IMR-90 (cell line): ENCODE data around the gene BCAS3. TPM values are rescaled to one million over a fixed set of nuclear protein-coding genes. Genes with fewer than 3 reads are reported as not detected.

Experiments used
- ATAC-seq: fragments of 200-7000 bp; cut with Tn5 transposase; 2 replicates; pipeline ENCODE4 v1.9.1; 2020; ENCODE audit warnings: low read depth, mild to moderate bottlenecking, moderate library complexity
- BruUV-seq: library from RNA; stranded (reverse); fragments of 400-500 nt; replicated peaks from 2 replicates; lab custom pipeline; 2021; lab: Mats Ljungman, UMichigan
- CTCF ChIA-PET: fragments of 300-600 bp; formaldehyde crosslinking; extraction: SDS; loops from one replicate; lab custom pipeline; 2021; ENCODE audit warnings: antibody characterized with exemption; lab: Yijun Ruan, JAX
- POLR2A ChIA-PET: fragments of 300-600 bp; sonication (Branson Sonifier 250); formaldehyde crosslinking; loops from one replicate; lab custom pipeline; 2022; ENCODE audit warnings: antibody characterized with exemption; ENCODE audit not compliant: unreplicated experiment; lab: Charles Lee
- DNase-seq: peaks from one replicate; pipeline ENCODE4 v3.0.0; 2013
- H2AFZ ChIP-seq: replicated peaks from 2 replicates; pipeline ENCODE3; 2013; ENCODE audit warnings: low read length, mild to moderate bottlenecking; ENCODE audit not compliant: poor library complexity
- H2AK5ac ChIP-seq: 2 replicates; pipeline ENCODE4 v1.6.1; 2013; ENCODE audit warnings: low read depth, low read length, inconsistent platforms
- H2AK9ac ChIP-seq: replicated peaks from 2 replicates; pipeline ENCODE3; 2013; ENCODE audit warnings: mild to moderate bottlenecking, low read depth, low read length, moderate library complexity; ENCODE audit not compliant: poor library complexity
- H2BK120ac ChIP-seq: 2 replicates; pipeline ENCODE4 v1.6.1; 2013; ENCODE audit warnings: low read depth, low read length, inconsistent platforms
- H2BK15ac ChIP-seq: 3 replicates; pipeline ENCODE4 v1.6.1; 2013; ENCODE audit warnings: low read depth, low read length, inconsistent platforms
- H2BK20ac ChIP-seq: 2 replicates; pipeline ENCODE4 v1.6.1; 2013; ENCODE audit warnings: low read depth, mild to moderate bottlenecking, inconsistent platforms, low read length, moderate library complexity
- H2BK5ac ChIP-seq: 2 replicates; pipeline ENCODE4 v1.6.1; 2013; ENCODE audit warnings: mild to moderate bottlenecking, low read depth, low read length, inconsistent platforms; ENCODE audit not compliant: poor library complexity, severe bottlenecking
- H3K14ac ChIP-seq: replicated peaks from 2 replicates; pipeline ENCODE4 v1.6.1; 2013; ENCODE audit warnings: low read depth, low read length, inconsistent platforms
- H3K18ac ChIP-seq: 2 replicates; pipeline ENCODE4 v1.6.1; 2013; ENCODE audit warnings: low read depth, low read length, control low read depth
- H3K23ac ChIP-seq: 2 replicates; pipeline ENCODE4 v1.6.1; 2013; ENCODE audit warnings: low read depth, low read length, inconsistent platforms
- H3K27ac ChIP-seq: 2 replicates; pipeline ENCODE4 v1.5.1; 2013; ENCODE audit warnings: mild to moderate bottlenecking, control low read depth, low read length; ENCODE audit not compliant: insufficient read depth
- H3K27me3 ChIP-seq: 2 replicates; pipeline ENCODE4 v1.6.1; 2013; ENCODE audit warnings: low read length; ENCODE audit not compliant: control insufficient read depth, insufficient read depth
- H3K36me3 ChIP-seq: 2 replicates; pipeline ENCODE4 v1.6.1; 2013; ENCODE audit warnings: low read length, mixed read lengths; ENCODE audit not compliant: control insufficient read depth, insufficient read depth
- H3K4ac ChIP-seq: 2 replicates; pipeline ENCODE4 v1.6.1; 2013; ENCODE audit warnings: low read depth, low read length, inconsistent platforms
- H3K4me1 ChIP-seq: 2 replicates; pipeline ENCODE4 v1.6.1; 2013; ENCODE audit warnings: low read length, mixed read lengths; ENCODE audit not compliant: control insufficient read depth, insufficient read depth
- H3K4me2 ChIP-seq: 2 replicates; pipeline ENCODE4 v1.6.1; 2013; ENCODE audit warnings: low read depth, mild to moderate bottlenecking, control low read depth, low read length, moderate library complexity
- H3K4me3 ChIP-seq: 2 replicates; pipeline ENCODE4 v1.5.1; 2013; ENCODE audit warnings: low read depth, mild to moderate bottlenecking, control low read depth, low read length, moderate library complexity; ENCODE audit not compliant: insufficient read depth
- H3K56ac ChIP-seq: 2 replicates; pipeline ENCODE4 v1.6.1; 2013; ENCODE audit warnings: low read length, inconsistent platforms; ENCODE audit not compliant: insufficient read depth; ENCODE audit errors: extremely low read depth
- H3K79me1 ChIP-seq, 2 experiments: 2 replicates each; pipeline ENCODE4 v1.6.1; 2013; ENCODE audit warnings: low read length in 2 of 2, inconsistent platforms in 1 of 2, low read depth in 1 of 2
- H3K9ac ChIP-seq: 2 replicates; pipeline ENCODE4 v1.6.1; 2013; ENCODE audit warnings: low read depth, low read length, control low read depth
- H3K9me1 ChIP-seq: 2 replicates; pipeline ENCODE4 v1.6.1; 2013; ENCODE audit warnings: low read length, inconsistent platforms; ENCODE audit not compliant: insufficient read depth
- H3K9me3 ChIP-seq: 2 replicates; pipeline ENCODE4 v1.6.1; 2013; ENCODE audit warnings: low read length; ENCODE audit not compliant: control insufficient read depth, insufficient read depth
- H4K20me1 ChIP-seq: 2 replicates; pipeline ENCODE4 v1.6.1; 2013; ENCODE audit warnings: low read length, inconsistent platforms; ENCODE audit not compliant: insufficient read depth
- H4K5ac ChIP-seq: 2 replicates; pipeline ENCODE4 v1.6.1; 2013; ENCODE audit warnings: mild to moderate bottlenecking, low read depth, low read length, control low read depth
- H4K8ac ChIP-seq, 2 experiments: 2 replicates each; pipeline ENCODE4 v1.6.1; 2013; ENCODE audit warnings: low read depth in 2 of 2, low read length in 2 of 2, control low read depth in 1 of 2, inconsistent platforms in 1 of 2
- H4K91ac ChIP-seq: 2 replicates; pipeline ENCODE4 v1.6.1; 2013; ENCODE audit warnings: low read depth, low read length, inconsistent platforms; ENCODE audit not compliant: insufficient read depth
- BHLHE40 ChIP-seq: fragments of 150-350 bp; IDR thresholded peaks from 2 replicates; pipeline ENCODE4 v1.6.1; 2016; ENCODE audit warnings: mild to moderate bottlenecking, low read depth, low read length
- CEBPB ChIP-seq: IDR thresholded peaks from 2 replicates; pipeline ENCODE4 v1.6.1; 2012; ENCODE audit warnings: low read depth, low read length, improper control_type of control experiment
- CHD1 ChIP-seq: IDR thresholded peaks from 2 replicates; pipeline ENCODE4 v1.6.1; 2012; ENCODE audit warnings: low read depth, low read length, improper control_type of control experiment
- CTCF ChIP-seq: conservative IDR thresholded peaks from 2 replicates; pipeline ENCODE4 v1.5.1; 2012; ENCODE audit warnings: mild to moderate bottlenecking, low read depth, low read length, improper control_type of control experiment
- ELK1 ChIP-seq: fragments of 150-350 bp; IDR thresholded peaks from 2 replicates; pipeline ENCODE4 v1.6.1; 2016; ENCODE audit warnings: low read depth, mild to moderate bottlenecking, low read length, moderate library complexity, borderline replicate concordance
- FOS ChIP-seq: fragments of 150-350 bp; IDR thresholded peaks from 2 replicates; pipeline ENCODE4 v1.6.1; 2016; ENCODE audit warnings: low read depth, low read length
- POLR2A ChIP-seq: IDR thresholded peaks from 2 replicates; pipeline ENCODE4 v1.6.1; 2012; ENCODE audit warnings: mild to moderate bottlenecking, low read depth, low read length
- RAD21 ChIP-seq: IDR thresholded peaks from 2 replicates; pipeline ENCODE4 v1.6.1; 2012; ENCODE audit warnings: low read length, improper control_type of control experiment
- RCOR1 ChIP-seq: IDR thresholded peaks from 2 replicates; pipeline ENCODE4 v1.6.1; 2012; ENCODE audit warnings: mild to moderate bottlenecking, low read length, improper control_type of control experiment; ENCODE audit not compliant: insufficient replicate concordance
- RFX5 ChIP-seq: IDR thresholded peaks from 2 replicates; pipeline ENCODE4 v1.8.0; 2012; ENCODE audit warnings: low read depth, mild to moderate bottlenecking, low read length, moderate library complexity
- SMC3 ChIP-seq: fragments of 150-350 bp; IDR thresholded peaks from 2 replicates; pipeline ENCODE4 v1.6.1; 2016; ENCODE audit warnings: low read depth, mild to moderate bottlenecking, antibody characterized with exemption, low read length, moderate library complexity
- USF2 ChIP-seq: fragments of 150-350 bp; IDR thresholded peaks from 2 replicates; pipeline ENCODE4 v1.6.1; 2017; ENCODE audit warnings: mild to moderate bottlenecking, antibody characterized with exemption, low read length, low read depth
- WGBS, 2 experiments: methylation state at CpG; one replicate each; pipeline versions ENCODE4 v1.1.5 to v1.1.7; 2013; ENCODE audit warnings: missing lambda C conversion rate in 2 of 2; ENCODE audit not compliant: insufficient read length in 1 of 2; ENCODE audit errors: extremely low coverage in 2 of 2; 5-methylcytosine and 5-hydroxymethylcytosine counted together
- dilution Hi-C: fragments of 300-500 bp; cut with HindIII; formaldehyde crosslinking; loops from one replicate; pipeline ENCODE4 v1.14.3; 2018; ENCODE audit warnings: low sequenced_read_pairs; ENCODE audit not compliant: unreplicated experiment
- in situ Hi-C: fragments of 300-500 bp; cut with MboI; formaldehyde crosslinking; loops from 3 replicates; pipeline ENCODE4 v1.14.3; 2019; ENCODE audit warnings: low sequenced_read_pairs, inconsistent platforms, mixed read lengths
- intact Hi-C: fragments of 100-400 bp; cut with micrococcal nuclease; formaldehyde crosslinking; loops from 2 replicates; pipeline ENCODE4 v1.10.0; 2022
- polyA plus RNA-seq, 3 experiments: library from polyadenylated mRNA; depleted of rRNA; stranded (reverse); fragments of >200 nt; gene quantifications; 2 replicates each; pipeline ENCODE4 v1.2.3, GENCODE V29; 2012; ENCODE audit warnings: low replicate concordance in 1 of 3
- total RNA-seq: library from RNA; depleted of rRNA; stranded (reverse); fragments of >200 nt; gene quantifications from 2 replicates; pipeline ENCODE4 v1.2.3, GENCODE V29; 2012

The BCAS3 gene
- total and polyA plus RNA-seq, 2 of the 4 experiments (the other 2 are of a cell fraction), result 6.3 to 27.1 TPM

GRCh38 chr17:61245706-61246135 is 568.1 kb downstream of the BCAS3 start:
- no peak overlapping the region for H2BK5ac ChIP-seq
- POLR2A ChIA-PET, result no interaction called here
- peak overlapping the region; percentile 22; the same call in 1 of the 2 replicates for H2BK20ac ChIP-seq
- BruUV-seq, result no TSS peak
- peak overlapping the region; percentile 19; the same call in 1 of the 2 replicates for H2BK120ac ChIP-seq
- no peak for TF ChIP-seq CEBPB
- no peak for TF ChIP-seq RCOR1
- TF ChIP-seq RAD21, result no peak
- TF ChIP-seq RFX5, result no peak
- TF ChIP-seq BHLHE40, result no peak
- TF ChIP-seq SMC3, result no peak
- no peak for TF ChIP-seq USF2
- TF ChIP-seq CTCF, result no peak
- no peak for TF ChIP-seq FOS
- no peak for TF ChIP-seq ELK1
- no peak for TF ChIP-seq CHD1
- TF ChIP-seq POLR2A, result no peak
- H3K56ac ChIP-seq, result no peak overlapping the region
- H4K91ac ChIP-seq, result no peak overlapping the region
- no peak overlapping the region for H3K18ac ChIP-seq
- dilution Hi-C loops, result no loop called here
- peak overlapping the region; percentile 23; the same call in 1 of the 2 replicates for H2AK5ac ChIP-seq
- H3K36me3 ChIP-seq, result no peaks in the 10 kb centered on the region
- peak overlapping the region; percentile 16; the same call in 1 of the 2 replicates for H3K4ac ChIP-seq
- no peaks in the 10 kb centered on the region for H3K9me3 ChIP-seq
- H3K14ac ChIP-seq, result 0 out of 2 replicates have a peak overlapping the region, but pooled peaks have one; percentile 16
- no peaks in the 10 kb centered on the region for H4K20me1 ChIP-seq
- ATAC-seq, result no peak
- no peak overlapping the region for H3K4me2 ChIP-seq
- no peak overlapping the region for H2AFZ ChIP-seq
- no peak overlapping the region for H4K8ac ChIP-seq
- CTCF ChIA-PET, result interaction anchor here (0.6 kb wide), 1 partner anchor 523 kb away, joined by 3 read pairs; no protein-coding TSS in a partner anchor
- H3K27me3 ChIP-seq, result no peaks in the 10 kb centered on the region
- H3K27ac ChIP-seq, result no peak overlapping the region
- intact Hi-C loops, result no loop called here
- WGBS, 2 experiments, result no CpG with 5 or more reads among the region's 3 CpGs
- no peak overlapping the region for H3K9ac ChIP-seq
- H3K4me1 ChIP-seq, result peaks cover 7% of the 10 kb centered on the region
- DNase-seq, result no peak
- H4K5ac ChIP-seq, result no peak overlapping the region
- 0 out of 3 replicates have a peak overlapping the region, but pooled peaks have one; percentile 20 for H2BK15ac ChIP-seq
- H3K9me1 ChIP-seq, result peaks cover 5% of the 10 kb centered on the region; the same call in 1 of the 2 replicates
- no peak overlapping the region for H3K4me3 ChIP-seq
- in situ Hi-C loops, result no loop called here
- H2AK9ac ChIP-seq, result no peak overlapping the region
- peaks cover 0 to 9% of the 10 kb centered on the region in 2 experiments; a peak in 2 of 4 replicates for H3K79me1 ChIP-seq
- H3K23ac ChIP-seq, result no peak overlapping the region
